ENCODE data around the gene CCM2. TPM values are rescaled to one million over a fixed set of nuclear protein-coding genes. Genes with fewer than 3 reads are reported as not detected.

CCM2 gene
- total and polyA plus RNA-seq, 7 donors = 33.3 to 110 (median 49.9) TPM

DNA sequence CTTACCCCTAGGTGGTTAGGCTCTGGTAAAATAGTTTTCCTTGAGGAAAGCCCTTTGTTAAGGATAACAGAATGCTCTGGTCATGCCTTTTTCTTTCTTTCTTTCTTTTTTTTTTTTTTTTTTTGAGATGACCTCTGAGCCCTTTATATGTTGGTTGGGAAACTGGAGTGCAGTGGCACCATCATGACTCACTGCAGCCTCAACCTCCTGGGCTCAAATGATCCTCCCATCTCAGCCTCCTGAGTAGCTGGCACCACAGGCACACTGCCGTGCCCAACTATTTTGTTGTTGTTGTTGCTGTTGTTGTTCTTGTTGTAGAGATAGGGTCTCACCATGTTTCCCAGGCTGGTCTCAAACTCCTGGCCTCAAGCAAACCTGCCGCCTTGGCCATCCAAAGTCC is 61.4 kb downstream of the CCM2 start:
- intact Hi-C loops (cut with DNase I) = no loop called here
- H3K27ac ChIP-seq = no peak overlapping the region
- no peaks in the 10 kb centered on the region for H3K4me1 ChIP-seq
- H3K4me3 ChIP-seq = no peak overlapping the region
- H3K27me3 ChIP-seq (ENCODE audit: insufficient read depth in 3 of 3, low read length in 2 of 3) = no peaks in the 10 kb centered on the region
- WGBS, 3 donors = 98 to 100% (median 100%) methylated on average over 2 of the region's 2 CpGs
- DNase-seq (no peak), ATAC-seq (no peak)
- TF ChIP-seq, protein P1, sequence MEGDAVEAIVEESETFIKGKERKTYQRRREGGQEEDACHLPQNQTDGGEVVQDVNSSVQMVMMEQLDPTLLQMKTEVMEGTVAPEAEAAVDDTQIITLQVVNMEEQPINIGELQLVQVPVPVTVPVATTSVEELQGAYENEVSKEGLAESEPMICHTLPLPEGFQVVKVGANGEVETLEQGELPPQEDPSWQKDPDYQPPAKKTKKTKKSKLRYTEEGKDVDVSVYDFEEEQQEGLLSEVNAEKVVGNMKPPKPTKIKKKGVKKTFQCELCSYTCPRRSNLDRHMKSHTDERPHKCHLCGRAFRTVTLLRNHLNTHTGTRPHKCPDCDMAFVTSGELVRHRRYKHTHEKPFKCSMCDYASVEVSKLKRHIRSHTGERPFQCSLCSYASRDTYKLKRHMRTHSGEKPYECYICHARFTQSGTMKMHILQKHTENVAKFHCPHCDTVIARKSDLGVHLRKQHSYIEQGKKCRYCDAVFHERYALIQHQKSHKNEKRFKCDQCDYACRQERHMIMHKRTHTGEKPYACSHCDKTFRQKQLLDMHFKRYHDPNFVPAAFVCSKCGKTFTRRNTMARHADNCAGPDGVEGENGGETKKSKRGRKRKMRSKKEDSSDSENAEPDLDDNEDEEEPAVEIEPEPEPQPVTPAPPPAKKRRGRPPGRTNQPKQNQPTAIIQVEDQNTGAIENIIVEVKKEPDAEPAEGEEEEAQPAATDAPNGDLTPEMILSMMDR (IDR thresholded peaks at IDR 0.05) = no peak
- H3K36me3 ChIP-seq (ENCODE audit: insufficient read depth in 1 of 2, low read depth in 1 of 2) = peaks cover 3 to 22% of the 10 kb centered on the region in 2 donors
- H3K9me3 ChIP-seq = no peaks in the 10 kb centered on the region

DNA sequence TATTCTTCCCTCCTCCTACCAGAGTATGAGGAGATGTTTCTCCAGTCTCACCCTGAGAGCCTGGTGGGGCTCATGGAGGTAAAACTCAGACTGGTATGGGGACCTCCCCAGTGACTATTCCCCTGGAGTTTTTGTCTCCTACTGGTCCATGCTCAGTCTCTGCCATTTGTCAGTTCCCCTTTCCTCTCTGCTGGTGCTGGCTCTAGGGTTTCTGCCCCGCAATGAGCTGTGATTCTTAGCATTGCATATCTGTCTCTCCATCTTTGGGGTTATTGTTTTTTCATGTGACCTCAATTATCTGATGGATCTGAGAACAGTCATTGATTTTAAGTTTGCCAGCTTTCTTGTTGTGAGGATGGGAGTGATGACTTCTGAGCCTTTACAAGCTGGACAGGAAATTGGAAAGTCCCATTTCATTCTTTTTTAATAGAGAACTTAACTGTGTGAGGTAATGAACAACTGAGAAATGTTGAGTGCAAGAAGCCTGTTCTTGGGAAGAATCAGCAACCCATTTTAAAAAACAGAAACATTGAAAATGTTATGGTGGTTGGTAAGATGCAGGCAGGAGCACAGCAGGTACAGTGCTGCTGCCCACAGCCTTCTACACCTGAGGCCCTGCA is 61.9 kb downstream of the CCM2 start:
- Histone ChIP-seq H3K27ac (no peak overlapping the region), H3K36me3 (ENCODE audit: insufficient read depth in 1 of 2, low read depth in 1 of 2) (peaks cover 3 to 27% of the 10 kb centered on the region in 2 donors), H3K27me3 (ENCODE audit: insufficient read depth in 3 of 3, low read length in 2 of 3) (no peaks in the 10 kb centered on the region), H3K4me1 (no peaks in the 10 kb centered on the region), H3K9me3 (no peaks in the 10 kb centered on the region), H3K4me3 (no peak overlapping the region)
- intact Hi-C loops (cut with DNase I) = no loop called here
- TF ChIP-seq, protein P1 (IDR thresholded peaks at IDR 0.05) = no peak
- DNase-seq (no peak), ATAC-seq (no peak)
- WGBS, 3 donors = 91 to 100% (median 94%) methylated on average over 1 of the region's 1 CpG

DNA sequence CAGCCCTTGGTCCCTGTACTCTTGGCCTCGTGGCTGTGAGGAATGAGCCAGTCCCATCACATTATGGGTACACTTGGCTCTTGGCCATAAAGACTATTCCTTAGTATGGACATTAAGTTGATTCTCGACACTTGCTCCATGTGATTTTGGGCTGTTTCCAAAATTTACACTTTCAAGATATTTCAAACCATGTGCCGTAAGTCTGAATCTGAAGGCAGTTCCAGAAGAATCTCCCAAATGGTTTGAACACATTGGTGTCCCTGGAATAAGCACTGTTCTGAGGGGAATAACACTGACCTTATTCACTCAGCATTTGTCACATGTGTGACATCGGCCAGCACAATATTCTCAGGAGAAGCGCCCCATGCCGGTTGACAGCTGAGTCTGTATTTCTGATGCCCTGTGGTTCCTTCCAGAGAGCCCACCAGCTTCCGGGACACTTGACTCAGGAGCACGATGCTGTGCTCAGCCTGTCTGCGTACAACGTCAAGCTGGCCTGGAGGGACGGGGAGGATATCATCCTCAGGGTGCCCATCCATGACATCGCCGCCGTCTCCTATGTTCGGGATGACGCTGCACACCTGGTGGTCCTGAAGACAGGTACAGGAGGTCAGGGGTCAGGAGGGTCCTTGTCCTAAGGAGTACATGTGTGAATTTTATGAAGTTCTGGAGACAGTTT is 64.2 kb downstream of the CCM2 start:
- TF ChIP-seq, protein P1 (IDR thresholded peaks at IDR 0.05) = no peak
- Histone ChIP-seq H3K36me3 (ENCODE audit: insufficient read depth in 1 of 2, low read depth in 1 of 2) (peaks cover 5 to 47% of the 10 kb centered on the region in 2 donors), H3K4me3 (no peak overlapping the region), H3K27me3 (ENCODE audit: insufficient read depth in 3 of 3, low read length in 2 of 3) (no peaks in the 10 kb centered on the region), H3K9me3 (no peaks in the 10 kb centered on the region), H3K4me1 (no peaks in the 10 kb centered on the region), H3K27ac (no peak overlapping the region)
- intact Hi-C loops (cut with DNase I) = no loop called here
- 86 to 92% (median 91%) methylated on average over 16 of the region's 16 CpGs for WGBS, 3 donors
- ATAC-seq (no peak), DNase-seq (no peak)

DNA sequence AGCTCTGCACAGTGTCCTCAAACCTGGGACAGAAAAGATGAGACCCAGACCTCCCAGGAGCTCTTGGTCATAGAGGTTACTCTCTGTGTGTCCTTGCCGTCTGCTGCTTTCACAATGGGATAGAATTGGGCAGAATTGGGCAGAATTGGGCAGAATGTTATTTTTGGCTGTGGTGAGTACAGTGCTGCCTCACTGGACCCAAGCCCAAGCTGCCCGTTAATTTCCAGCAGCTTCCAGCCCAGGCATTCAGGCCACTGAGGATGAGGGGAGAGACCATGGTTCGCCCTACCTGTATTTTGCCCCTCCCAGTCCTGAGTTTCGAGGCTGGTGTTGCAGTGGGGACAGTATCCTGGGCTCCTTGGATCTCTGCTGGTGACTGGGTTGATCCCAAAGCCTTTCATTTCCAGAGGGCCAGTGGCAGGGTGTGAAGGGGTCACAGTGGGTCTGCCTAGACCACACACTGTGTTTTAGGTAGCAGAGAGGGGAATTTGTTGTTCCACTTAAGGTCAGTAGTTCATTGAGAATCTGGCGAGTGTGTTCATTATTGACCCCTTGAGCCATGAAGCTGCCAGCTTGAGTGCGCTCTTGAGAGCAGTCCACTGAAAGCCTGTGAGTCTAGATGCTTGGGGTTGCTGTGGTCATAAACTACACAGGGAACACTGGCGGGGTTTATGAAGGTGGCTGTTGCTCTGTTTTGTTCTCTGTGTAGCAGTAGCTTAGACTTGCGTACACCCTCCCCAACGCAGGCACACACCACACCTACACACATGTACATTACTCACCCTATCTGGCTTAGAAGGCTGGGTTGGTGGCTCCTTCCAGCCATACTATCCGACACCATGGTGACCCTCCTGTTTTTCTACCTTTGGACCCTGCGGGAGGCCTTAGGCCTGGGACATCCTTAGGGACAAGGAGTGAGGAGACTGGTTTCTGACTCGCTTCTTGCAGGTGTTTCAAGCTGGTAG is 65.3 kb downstream of the CCM2 start:
- no peak for ATAC-seq
- 76 to 93% (median 81%) methylated on average over 12 of the region's 12 CpGs for WGBS, 3 donors
- no peaks in the 10 kb centered on the region for H3K27me3 ChIP-seq (ENCODE audit: insufficient read depth in 3 of 3, low read length in 2 of 3)
- no peaks in the 10 kb centered on the region for H3K4me1 ChIP-seq
- no peak for DNase-seq
- H3K27ac ChIP-seq = no peak overlapping the region
- H3K36me3 ChIP-seq (ENCODE audit: insufficient read depth in 1 of 2, low read depth in 1 of 2) = peaks cover 5 to 58% of the 10 kb centered on the region in 2 donors
- H3K9me3 ChIP-seq = no peaks in the 10 kb centered on the region
- H3K4me3 ChIP-seq = no peak overlapping the region
- TF ChIP-seq, protein P1 (IDR thresholded peaks at IDR 0.05) = no peak
- intact Hi-C loops (cut with DNase I) = no loop called here
